H54 (cell line): ENCODE data around the gene CPSF4L.

Experiments used
- DNase-seq: peaks from one replicate; pipeline ENCODE4 v3.0.0; 2011; ENCODE audit warnings: low spot score, mixed read lengths; ENCODE audit not compliant: insufficient read length
- FAIRE-seq: peaks from 3 replicates; lab custom pipeline; 2011; peaks lifted over from hg19 to GRCh38; lab: Jason Lieb, UNC
- POLR2A ChIP-seq: IDR thresholded peaks from 2 replicates; pipeline ENCODE4 v1.6.1; 2011; ENCODE audit warnings: low read depth, mild to moderate bottlenecking, low read length

Gene CPSF4L

GRCh38 chr17:73226556-73227172 lies 35.0 kb downstream of the CPSF4L start:
- DNase-seq, result no peak
- no peak for FAIRE-seq
- no peak for TF ChIP-seq POLR2A

- TF ChIP-seq POLR2A, result no peak
- no peak for FAIRE-seq
- DNase-seq, result no peak
Measured at GRCh38 chr17:73224663-73225305, 36.9 kb downstream of the CPSF4L start.

- FAIRE-seq (no peak), DNase-seq (no peak)
- no peak for TF ChIP-seq POLR2A
Measured at GRCh38 chr17:73224237-73224636, 37.4 kb downstream of the CPSF4L start.

- DNase-seq (no peak), FAIRE-seq (no peak)
- TF ChIP-seq POLR2A, result no peak
Measured at GRCh38 chr17:73223626-73224230, 38.0 kb downstream of the CPSF4L start.

GRCh38 chr17:73215447-73215846 lies 46.2 kb downstream of the CPSF4L start:
- no peak for TF ChIP-seq POLR2A
- DNase-seq, result no peak
- FAIRE-seq, result no peak

GRCh38 chr17:73214851-73215250 lies 46.8 kb downstream of the CPSF4L start:
- TF ChIP-seq POLR2A, result no peak
- FAIRE-seq (no peak), DNase-seq (no peak)

GRCh38 chr17:73214008-73214407 lies 47.7 kb downstream of the CPSF4L start:
- FAIRE-seq (no peak), DNase-seq (no peak)
- no peak for TF ChIP-seq POLR2A

- FAIRE-seq (no peak), DNase-seq (no peak)
- no peak for TF ChIP-seq POLR2A
Measured at GRCh38 chr17:73211745-73212144, 49.9 kb downstream of the CPSF4L start.

- FAIRE-seq (no peak), DNase-seq (no peak)
- no peak for TF ChIP-seq POLR2A
Measured at GRCh38 chr17:73210002-73210678, 51.5 kb downstream of the CPSF4L start.

GRCh38 chr17:73209436-73209835 lies 52.2 kb downstream of the CPSF4L start:
- FAIRE-seq (no peak), DNase-seq (no peak)
- no peak for TF ChIP-seq POLR2A

- FAIRE-seq (no peak), DNase-seq (no peak)
- no peak for TF ChIP-seq POLR2A
Measured at GRCh38 chr17:73208139-73208827, 53.4 kb downstream of the CPSF4L start.

GRCh38 chr17:73205459-73205961 lies 56.2 kb downstream of the CPSF4L start:
- no peak for TF ChIP-seq POLR2A
- DNase-seq, result no peak
- no peak for FAIRE-seq

GRCh38 chr17:73203788-73204479 lies 57.7 kb downstream of the CPSF4L start:
- TF ChIP-seq POLR2A, result no peak
- FAIRE-seq (no peak), DNase-seq (no peak)
